ENCODE data around the gene PEX5L. TPM values are rescaled to one million over a fixed set of nuclear protein-coding genes. Genes with fewer than 3 reads are reported as not detected.
A peak's percentile ranks its signal among the peaks of the same experiment; 100 is the strongest.

Gene PEX5L
- total RNA-seq, 1 donor from 2014 or later = 1.0 TPM

DNA sequence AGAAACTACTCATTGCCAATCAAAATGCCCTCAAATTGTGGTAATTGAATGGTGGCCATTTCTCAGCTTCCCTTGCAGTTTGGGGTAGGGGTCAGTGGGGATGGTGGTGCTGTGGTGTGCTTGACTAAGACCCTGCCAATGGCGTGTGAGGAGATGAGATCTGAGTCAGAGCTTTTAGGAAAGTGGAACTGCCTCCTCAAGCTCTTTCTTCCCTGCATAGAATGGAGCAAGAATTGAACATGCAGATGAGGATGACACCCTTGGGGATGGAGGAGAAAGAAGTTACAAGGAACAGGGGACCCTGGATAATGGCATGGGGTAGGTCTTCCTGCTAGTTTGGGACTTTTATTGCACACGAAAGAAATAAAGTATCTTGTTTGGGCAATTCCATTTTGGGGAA is 188.0 kb downstream of the PEX5L start:
- Mint-ChIP-seq H3K4me3 (ENCODE audit: low read depth) (no peak overlapping the region), H3K27ac (no peak overlapping the region), H3K27me3 (no peaks in the 10 kb centered on the region), H3K4me1 (ENCODE audit: low read depth) (no peaks in the 10 kb centered on the region), H3K36me3 (ENCODE audit: insufficient read depth) (no peaks in the 10 kb centered on the region), H3K9me3 (ENCODE audit: low read depth) (no peaks in the 10 kb centered on the region)
- DNase-seq (ENCODE audit: low spot score, unreplicated experiment) = no peak
- TF ChIP-seq CTCF (IDR thresholded peaks at IDR 0.05; ENCODE audit: unreplicated experiment) = no peak

GRCh38 chr3:179842061-179842460 is 194.7 kb downstream of the PEX5L start:
- Mint-ChIP-seq H3K9me3 (ENCODE audit: low read depth) (no peaks in the 10 kb centered on the region), H3K4me3 (ENCODE audit: low read depth) (no peak overlapping the region), H3K27me3 (no peaks in the 10 kb centered on the region), H3K4me1 (ENCODE audit: low read depth) (peaks cover 12% of the 10 kb centered on the region), H3K27ac (no peak overlapping the region), H3K36me3 (ENCODE audit: insufficient read depth) (no peaks in the 10 kb centered on the region)
- TF ChIP-seq CTCF (IDR thresholded peaks at IDR 0.05; ENCODE audit: unreplicated experiment) = no peak
- DNase-seq (ENCODE audit: low spot score, unreplicated experiment) = no peak

DNA sequence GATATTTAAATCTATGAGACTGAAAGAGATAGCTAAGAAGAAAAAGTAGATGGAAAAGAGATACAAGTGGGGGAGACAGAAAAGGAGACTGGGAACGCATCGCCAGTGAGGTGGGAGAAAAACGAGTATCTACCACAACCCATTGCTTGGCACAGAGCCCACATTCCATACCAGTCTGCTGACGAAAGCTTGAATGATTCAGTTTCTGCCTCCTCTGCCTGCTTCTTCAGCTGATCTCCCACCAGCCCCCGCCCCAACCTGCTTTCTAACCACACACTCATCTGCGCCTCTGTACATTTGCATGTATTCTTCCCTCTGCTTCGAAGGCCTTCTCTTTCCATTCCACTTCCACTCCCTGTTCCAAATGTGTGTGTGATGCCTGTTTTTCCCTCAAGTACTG is 195.8 kb downstream of the PEX5L start:
- Mint-ChIP-seq H3K36me3 (ENCODE audit: insufficient read depth) (no peaks in the 10 kb centered on the region), H3K4me3 (ENCODE audit: low read depth) (no peak overlapping the region), H3K27me3 (no peaks in the 10 kb centered on the region), H3K9me3 (ENCODE audit: low read depth) (no peaks in the 10 kb centered on the region), H3K4me1 (ENCODE audit: low read depth) (peaks cover 14% of the 10 kb centered on the region), H3K27ac (no peak overlapping the region)
- no peak for TF ChIP-seq CTCF (IDR thresholded peaks at IDR 0.05; ENCODE audit: unreplicated experiment)
- DNase-seq (ENCODE audit: low spot score, unreplicated experiment) = no peak

DNA sequence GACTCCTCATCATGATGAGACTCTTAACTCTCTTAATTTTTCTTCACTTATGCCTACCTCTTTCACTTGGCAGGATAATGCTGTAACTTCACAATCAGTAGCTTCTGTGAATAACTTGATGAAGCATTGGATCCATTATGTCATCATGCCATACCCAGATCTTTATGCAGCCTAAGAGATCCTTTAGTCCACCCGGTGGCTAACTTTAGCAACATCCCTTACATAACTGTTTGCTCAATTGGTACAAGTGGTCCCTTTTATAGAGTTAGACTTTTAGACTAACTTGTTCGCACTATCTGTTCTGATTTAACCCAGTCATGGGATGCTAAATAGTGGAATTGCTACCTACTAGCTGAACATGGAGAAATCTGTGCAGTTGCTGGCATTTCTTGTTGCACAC is 199.4 kb downstream of the PEX5L start:
- Mint-ChIP-seq H3K9me3 (ENCODE audit: low read depth) (peaks cover 3% of the 10 kb centered on the region), H3K36me3 (ENCODE audit: insufficient read depth) (no peaks in the 10 kb centered on the region), H3K27me3 (no peaks in the 10 kb centered on the region), H3K4me3 (ENCODE audit: low read depth) (no peak overlapping the region), H3K4me1 (ENCODE audit: low read depth) (peaks cover 29% of the 10 kb centered on the region), H3K27ac (no peak overlapping the region)
- no peak for TF ChIP-seq CTCF (IDR thresholded peaks at IDR 0.05; ENCODE audit: unreplicated experiment)
- DNase-seq (ENCODE audit: low spot score, unreplicated experiment) = no peak

- Mint-ChIP-seq H3K4me1 (ENCODE audit: low read depth) (peaks cover 34% of the 10 kb centered on the region), H3K36me3 (ENCODE audit: insufficient read depth) (no peaks in the 10 kb centered on the region), H3K4me3 (ENCODE audit: low read depth) (no peak overlapping the region), H3K27ac (peak overlapping the region; percentile 43), H3K27me3 (no peaks in the 10 kb centered on the region), H3K9me3 (ENCODE audit: low read depth) (peaks cover 3% of the 10 kb centered on the region)
- no peak for TF ChIP-seq CTCF (IDR thresholded peaks at IDR 0.05; ENCODE audit: unreplicated experiment)
- no peak for DNase-seq (ENCODE audit: low spot score, unreplicated experiment)
Measured at GRCh38 chr3:179833294-179833693, 203.4 kb downstream of the PEX5L start.

Data from progenitor cell of endocrine pancreas (in vitro differentiated cells).